GM23248 (cell line): ENCODE data around the gene TMEM178B.

Experiments used
- EZH2 ChIP-seq: fragments of 200-600 bp; sonication (generic); IDR thresholded peaks from 2 replicates; pipeline ENCODE4 v1.6.1; 2018; ENCODE audit warnings: antibody characterized with exemption, mild to moderate bottlenecking; ENCODE audit not compliant: insufficient read depth, poor library complexity, severe bottlenecking
- EZH2phosphoT487 ChIP-seq: fragments of 200-600 bp; sonication (generic); IDR thresholded peaks from 2 replicates; pipeline ENCODE4 v1.6.1; 2018; ENCODE audit warnings: antibody characterized with exemption, moderate library complexity, mild to moderate bottlenecking, low read depth; ENCODE audit not compliant: insufficient read depth

DNA sequence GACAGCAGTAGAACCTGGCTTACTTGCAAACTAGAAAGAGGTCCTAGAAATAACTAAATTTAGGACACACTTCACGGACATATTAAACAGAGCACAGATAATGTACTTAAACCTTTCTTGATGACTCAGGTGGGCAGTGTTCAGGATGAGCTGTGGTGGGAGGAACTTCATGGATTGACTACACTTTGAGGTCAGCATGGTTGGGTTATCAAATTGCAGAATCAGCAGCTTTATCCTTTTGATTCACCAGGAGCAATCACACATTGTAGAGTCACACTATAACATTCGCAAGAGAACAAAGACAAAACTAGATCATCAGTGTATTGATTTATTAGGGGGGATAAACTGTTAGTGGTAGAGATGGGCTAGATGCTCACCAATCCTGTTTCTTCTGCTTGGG lies 438.7 kb downstream of the TMEM178B start:
- no peak for TF ChIP-seq EZH2
- no peak for TF ChIP-seq EZH2phosphoT487
